ENCODE measurements around the gene AIPL1.

AIPL1 gene

GRCh38 chr17:6425407-6425806 lies 9.5 kb downstream of the AIPL1 start:
- no peak for TF ChIP-seq CTCF (IDR thresholded peaks at IDR 0.05; ENCODE audit: low read depth, low read length)

DNA sequence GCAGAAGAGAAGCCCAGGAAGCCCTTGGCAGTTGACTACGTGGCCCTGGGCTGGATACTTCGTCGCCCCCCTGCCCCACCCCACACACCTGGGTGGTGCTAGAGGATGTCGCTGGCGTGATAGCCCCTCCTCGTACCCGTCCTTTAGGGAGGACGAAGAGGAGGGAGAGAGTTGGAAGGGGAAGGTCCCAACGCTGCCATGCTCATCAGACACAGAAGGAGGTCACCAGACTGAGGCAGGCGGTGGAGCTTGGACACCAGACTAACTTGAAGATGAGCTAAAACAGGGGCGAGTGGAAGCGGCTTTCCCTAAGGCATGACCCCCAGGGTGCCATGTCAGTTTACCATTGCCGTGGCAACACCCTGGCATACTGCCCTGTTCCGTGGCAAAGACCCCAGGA lies 11.0 kb downstream of the AIPL1 start:
- TF ChIP-seq CTCF (IDR thresholded peaks at IDR 0.05; ENCODE audit: low read depth, low read length): no peak
- H3K4me3 ChIP-seq (ENCODE audit: low read depth, low read length): no peak overlapping the region

More at GRCh38 chr17:6425407-6425806, 9.5 kb downstream of the AIPL1 start:
- no peak overlapping the region for H3K4me3 ChIP-seq (ENCODE audit: low read depth, low read length)

DNA sequence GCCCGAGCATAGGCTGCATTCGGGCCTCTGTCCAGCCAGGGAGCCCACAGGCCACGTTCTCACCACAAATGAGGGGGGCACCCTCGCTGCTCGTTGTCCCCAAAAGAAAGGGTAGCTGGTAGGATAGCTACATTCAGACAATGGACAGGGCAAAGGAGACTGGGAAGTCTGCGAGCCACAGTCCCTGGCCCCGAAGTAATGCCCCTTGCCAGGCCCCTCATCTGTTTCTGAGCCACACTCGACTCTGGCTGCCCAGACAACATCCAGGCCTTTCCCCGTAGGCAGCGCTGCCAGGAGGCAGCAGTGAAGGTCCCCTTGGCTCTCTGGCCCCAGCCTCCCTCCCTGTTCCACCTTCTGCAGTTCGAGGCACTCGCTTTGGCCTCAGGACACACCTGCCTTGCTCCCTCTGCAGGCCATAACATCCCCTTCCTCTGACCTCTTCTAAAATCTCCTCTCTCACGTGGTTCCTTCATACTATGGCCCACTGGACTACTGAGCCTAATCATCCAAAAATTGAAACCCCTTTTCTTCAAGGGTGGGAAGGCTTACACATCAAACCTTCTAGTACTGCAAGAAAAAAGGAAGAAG lies 12.2 kb downstream of the AIPL1 start:
- no peak overlapping the region for H3K4me3 ChIP-seq (ENCODE audit: low read depth, low read length)
- no peak for TF ChIP-seq CTCF (IDR thresholded peaks at IDR 0.05; ENCODE audit: low read depth, low read length)

GRCh38 chr17:6421700-6422604 lies 13.0 kb downstream of the AIPL1 start:
- peak; percentile 73 for TF ChIP-seq CTCF (IDR thresholded peaks at IDR 0.05; ENCODE audit: low read depth, low read length)
- no peak overlapping the region for H3K4me3 ChIP-seq (ENCODE audit: low read depth, low read length)

GRCh38 chr17:6420173-6420641 lies 14.7 kb downstream of the AIPL1 start:
- H3K4me3 ChIP-seq (ENCODE audit: low read depth, low read length): no peak overlapping the region
- peak; percentile 42 for TF ChIP-seq CTCF (IDR thresholded peaks at IDR 0.05; ENCODE audit: low read depth, low read length)

DNA sequence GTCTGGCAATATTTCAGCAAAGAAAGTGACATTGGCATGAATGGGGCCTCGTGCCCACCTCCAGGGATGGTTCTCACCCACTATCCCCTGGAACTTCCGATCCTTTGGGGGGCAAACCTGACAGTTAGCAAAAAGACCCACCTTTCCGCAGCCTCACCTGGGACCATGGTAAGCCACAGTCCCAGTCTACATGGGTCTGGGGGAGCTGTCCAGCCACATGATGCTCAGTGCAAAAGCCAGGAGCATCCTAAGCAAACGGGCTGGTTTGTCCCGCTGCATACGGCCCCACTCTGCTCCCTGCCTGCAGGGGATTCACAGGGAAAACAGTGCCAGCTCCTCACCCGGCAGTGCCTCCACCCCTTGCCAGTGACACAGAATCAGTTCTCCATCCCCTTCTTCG lies 19.3 kb downstream of the AIPL1 start:
- no peak overlapping the region for H3K4me3 ChIP-seq (ENCODE audit: low read depth, low read length)
- TF ChIP-seq CTCF (IDR thresholded peaks at IDR 0.05; ENCODE audit: low read depth, low read length): no peak

DNA sequence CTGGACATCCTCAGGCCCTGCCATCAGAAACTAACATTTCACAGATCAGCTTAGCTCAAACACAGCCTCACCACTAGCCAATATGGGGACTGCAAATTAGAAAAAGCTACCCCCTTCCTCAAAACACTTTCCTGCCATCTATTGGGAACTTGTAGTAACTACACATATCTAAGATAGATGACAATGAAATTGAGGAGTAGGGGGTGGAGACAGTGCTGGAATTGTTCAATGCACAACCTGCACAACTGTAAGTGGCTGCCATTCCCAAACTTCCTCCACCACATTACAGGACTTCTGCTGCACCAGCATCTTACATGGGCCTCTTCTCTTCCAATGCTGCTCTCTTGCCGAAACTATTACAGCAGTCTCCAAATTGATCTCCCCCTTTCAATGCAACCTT lies 21.9 kb downstream of the AIPL1 start:
- peak; percentile 40 for TF ChIP-seq CTCF (IDR thresholded peaks at IDR 0.05; ENCODE audit: low read depth, low read length)
- no peak overlapping the region for H3K4me3 ChIP-seq (ENCODE audit: low read depth, low read length)

Measured in WI38 (cell line).